Ectodermal cell (in vitro differentiated cells): ENCODE data around the gene SV2B.
"Not testable (repeated sequence)": the region's sequence is repeated elsewhere in the genome, so short reads cannot be mapped to it uniquely, and the experiment has no call there.

ENCODE experiments used
- H3K27ac ChIP-seq: 2 replicates; pipeline ENCODE4 v1.7.0; 2013; ENCODE audit warnings: mild to moderate bottlenecking, low read depth, low read length; ENCODE audit not compliant: insufficient read depth, poor library complexity, severe bottlenecking
- H3K27me3 ChIP-seq: 2 replicates; pipeline ENCODE4 v1.7.0; 2013; ENCODE audit warnings: mild to moderate bottlenecking, low read length; ENCODE audit not compliant: insufficient read depth, control insufficient read depth, poor library complexity, severe bottlenecking
- H3K36me3 ChIP-seq: one replicate; pipeline ENCODE4 v1.7.0; 2013; ENCODE audit warnings: low read length; ENCODE audit not compliant: control insufficient read depth, insufficient read depth
- H3K4me1 ChIP-seq: one replicate; pipeline ENCODE4 v1.7.0; 2013; ENCODE audit warnings: low read length; ENCODE audit not compliant: control insufficient read depth, insufficient read depth
- H3K4me3 ChIP-seq: 2 replicates; pipeline ENCODE4 v1.7.0; 2013; ENCODE audit warnings: low read depth, low read length, control low read depth; ENCODE audit not compliant: insufficient read depth
- H3K9me3 ChIP-seq: 2 replicates; pipeline ENCODE4 v1.7.0; 2013; ENCODE audit warnings: mild to moderate bottlenecking, low read length, moderate library complexity; ENCODE audit not compliant: control insufficient read depth
- WGBS, 2 experiments: methylation state at CpG; one replicate each; pipeline ENCODE4 v1.1.7; 2013; ENCODE audit warnings: missing lambda C conversion rate in 2 of 2; 5-methylcytosine and 5-hydroxymethylcytosine counted together

The SV2B gene

DNA sequence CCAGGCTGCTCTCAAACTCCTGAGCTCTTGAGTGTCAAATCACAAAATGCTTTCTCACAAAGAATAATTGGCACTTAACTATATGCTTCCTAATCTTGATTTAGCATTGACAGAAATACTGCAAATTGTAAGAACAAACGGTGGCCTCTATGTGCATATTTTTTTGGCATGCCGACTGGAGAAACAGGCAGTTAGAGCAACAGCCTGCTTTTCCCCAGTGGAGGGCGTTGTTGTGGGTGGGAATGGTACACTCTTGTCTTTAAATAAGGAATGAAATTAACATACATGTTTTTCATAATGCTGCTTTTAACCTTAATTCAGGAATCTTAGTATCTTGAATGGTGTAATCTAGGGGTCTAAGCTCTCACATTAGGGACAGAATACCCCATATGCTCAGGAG is 31.1 kb upstream of the SV2B start:
- H3K27ac ChIP-seq = no peak overlapping the region
- no peaks in the 10 kb centered on the region for H3K36me3 ChIP-seq
- H3K4me1 ChIP-seq = no peaks in the 10 kb centered on the region
- 88 to 100% methylated on average over 2 to 3 of the region's 3 CpGs for WGBS, 2 experiments
- H3K4me3 ChIP-seq = no peak overlapping the region
- H3K9me3 ChIP-seq = no peaks in the 10 kb centered on the region
- no peaks in the 10 kb centered on the region for H3K27me3 ChIP-seq

- H3K4me1 ChIP-seq = no peaks in the 10 kb centered on the region
- H3K36me3 ChIP-seq = no peaks in the 10 kb centered on the region
- H3K27me3 ChIP-seq = no peaks in the 10 kb centered on the region
- WGBS, 2 experiments = 83 to 87% methylated on average over 8 of the region's 8 CpGs
- H3K27ac ChIP-seq = no peak overlapping the region
- H3K9me3 ChIP-seq = no peaks in the 10 kb centered on the region
- no peak overlapping the region for H3K4me3 ChIP-seq
Observed at GRCh38 chr15:91070872-91071271, 29.2 kb upstream of the SV2B start.

DNA sequence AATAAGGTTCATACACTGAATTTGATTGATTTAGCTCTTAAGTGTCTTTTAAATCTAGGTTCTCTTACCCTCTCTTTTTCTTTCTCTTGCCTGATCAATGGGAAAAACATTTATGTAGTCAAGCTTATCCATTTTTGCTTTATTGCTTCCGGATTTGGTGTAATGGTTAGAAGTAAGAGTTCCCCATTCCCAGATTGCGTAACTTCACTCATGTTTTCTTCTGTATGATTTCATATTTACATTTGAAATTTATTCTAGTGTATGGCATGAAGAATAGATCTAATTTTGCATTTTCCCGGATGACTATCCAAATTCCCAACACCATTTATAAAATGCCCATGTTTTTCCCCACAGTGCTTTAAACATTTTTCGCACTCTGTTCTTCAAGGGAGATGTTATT is 27.9 kb upstream of the SV2B start:
- Histone ChIP-seq H3K4me3 (no peak overlapping the region), H3K9me3 (no peaks in the 10 kb centered on the region), H3K27me3 (no peaks in the 10 kb centered on the region), H3K27ac (no peak overlapping the region), H3K4me1 (no peaks in the 10 kb centered on the region), H3K36me3 (no peaks in the 10 kb centered on the region)
- 93% methylated on average over 3 of the region's 4 CpGs; no CpG with 5 or more reads in 1 of the 2 experiments for WGBS, 2 experiments

- H3K27ac ChIP-seq = no peak overlapping the region
- 90 to 92% methylated on average over 2 of the region's 2 CpGs for WGBS, 2 experiments
Observed at GRCh38 chr15:91073077-91073476, 27.0 kb upstream of the SV2B start.

GRCh38 chr15:91073768-91074167 is 26.3 kb upstream of the SV2B start:
- no peaks in the 10 kb centered on the region for H3K27me3 ChIP-seq
- no peaks in the 10 kb centered on the region for H3K9me3 ChIP-seq
- H3K27ac ChIP-seq = no peak overlapping the region
- H3K36me3 ChIP-seq = no peaks in the 10 kb centered on the region
- H3K4me1 ChIP-seq = no peaks in the 10 kb centered on the region
- WGBS, 2 experiments = 89 to 100% methylated on average over 1 of the region's 1 CpG
- H3K4me3 ChIP-seq = no peak overlapping the region

More at GRCh38 chr15:91073077-91073476, 27.0 kb upstream of the SV2B start:
- H3K9me3 ChIP-seq = no peaks in the 10 kb centered on the region
- no peak overlapping the region for H3K4me3 ChIP-seq
- H3K27me3 ChIP-seq = no peaks in the 10 kb centered on the region
- H3K36me3 ChIP-seq = no peaks in the 10 kb centered on the region
- no peaks in the 10 kb centered on the region for H3K4me1 ChIP-seq

DNA sequence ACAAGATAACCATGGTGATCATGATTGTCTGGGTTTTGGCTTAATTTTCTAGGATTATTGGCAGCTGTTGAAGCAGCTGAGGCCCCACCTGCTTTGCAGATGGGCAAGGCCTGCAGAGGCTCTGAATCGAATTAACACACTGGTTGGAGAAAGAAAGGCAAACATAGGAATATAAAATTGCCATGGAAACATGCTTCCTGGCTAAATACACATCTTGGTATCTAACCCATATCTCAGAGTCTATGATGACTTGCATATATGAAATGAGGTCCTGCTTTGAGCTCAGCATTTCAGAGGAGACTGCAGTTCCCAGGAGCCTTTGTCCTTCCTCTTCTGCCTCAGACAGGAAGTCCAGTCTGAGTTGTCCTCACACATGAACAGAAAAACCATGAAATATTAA is 24.3 kb upstream of the SV2B start:
- no peak overlapping the region for H3K4me3 ChIP-seq
- WGBS, 2 experiments = 85 to 100% methylated on average over 1 of the region's 1 CpG
- H3K36me3 ChIP-seq = no peaks in the 10 kb centered on the region
- H3K27ac ChIP-seq = no peak overlapping the region
- no peaks in the 10 kb centered on the region for H3K9me3 ChIP-seq
- no peaks in the 10 kb centered on the region for H3K4me1 ChIP-seq
- no peaks in the 10 kb centered on the region for H3K27me3 ChIP-seq

- no peaks in the 10 kb centered on the region for H3K36me3 ChIP-seq
- no peak overlapping the region for H3K27ac ChIP-seq
- no peak overlapping the region for H3K4me3 ChIP-seq
- H3K9me3 ChIP-seq = no peaks in the 10 kb centered on the region
- H3K27me3 ChIP-seq = no peaks in the 10 kb centered on the region
- no peaks in the 10 kb centered on the region for H3K4me1 ChIP-seq
Observed at GRCh38 chr15:91077029-91077428, 23.0 kb upstream of the SV2B start.

GRCh38 chr15:91093866-91094265 is 6.2 kb upstream of the SV2B start:
- not testable (repeated sequence) for H3K9me3 ChIP-seq, H3K4me3 ChIP-seq, H3K4me1 ChIP-seq, H3K36me3 ChIP-seq, H3K27ac ChIP-seq
- peaks cover 23% of the 10 kb centered on the region for H3K27me3 ChIP-seq
- WGBS, 2 experiments = 85 to 94% methylated on average over 3 of the region's 4 CpGs

- Histone ChIP-seq H3K27me3 (peaks cover 69% of the 10 kb centered on the region), H3K4me1 (peaks cover 11% of the 10 kb centered on the region), H3K4me3 (no peak overlapping the region), H3K9me3 (no peaks in the 10 kb centered on the region), H3K27ac (no peak overlapping the region), H3K36me3 (no peaks in the 10 kb centered on the region)
- WGBS, 2 experiments = 90 to 92% methylated on average over 6 of the region's 6 CpGs
Observed at GRCh38 chr15:91098451-91098850, 1.6 kb upstream of the SV2B start.

DNA sequence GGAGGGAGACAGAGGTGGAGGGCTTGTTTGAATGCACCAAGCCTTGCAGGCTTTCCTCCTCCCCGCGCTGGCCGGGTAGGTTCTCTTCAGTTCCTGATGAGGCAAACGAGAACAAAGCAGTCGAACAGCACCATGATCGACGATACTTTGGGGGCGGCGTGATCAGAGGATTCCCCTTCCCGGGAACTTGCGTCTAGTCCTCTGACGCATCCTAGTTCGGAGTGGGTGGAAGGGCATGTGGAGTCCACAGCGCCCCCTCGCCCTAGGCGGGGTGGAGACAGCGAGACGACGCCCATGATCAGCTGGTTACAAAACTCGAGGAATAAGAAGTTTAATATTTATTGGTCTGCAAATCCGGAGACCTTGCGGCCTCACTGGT is 452 bp upstream of the SV2B start:
- 3 to 4% methylated on average over 22 of the region's 22 CpGs for WGBS, 2 experiments
- peaks cover 79% of the 10 kb centered on the region for H3K27me3 ChIP-seq
- H3K4me1 ChIP-seq = peaks cover 11% of the 10 kb centered on the region
- peak overlapping the region; percentile 43 for H3K4me3 ChIP-seq
- no peaks in the 10 kb centered on the region for H3K36me3 ChIP-seq
- no peaks in the 10 kb centered on the region for H3K9me3 ChIP-seq
- H3K27ac ChIP-seq = no peak overlapping the region
